H4 (cell line): ENCODE results near the gene ATOH8. TPM values are rescaled to one million over a fixed set of nuclear protein-coding genes. Genes with fewer than 3 reads are reported as not detected.

Experiments used
- DNase-seq: peaks from one replicate; pipeline ENCODE4 v3.0.0-alpha.2; 2015; ENCODE audit warnings: low spot score
- total RNA-seq: library from RNA; depleted of rRNA; stranded (reverse); fragments of >200 nt; shearing (Covaris generic); gene quantifications from 2 replicates; pipeline ENCODE4 v1.2.3, GENCODE V29; 2014

The ATOH8 gene
- total RNA-seq, 1 experiment from 2014 or later = 13.1 TPM

DNA sequence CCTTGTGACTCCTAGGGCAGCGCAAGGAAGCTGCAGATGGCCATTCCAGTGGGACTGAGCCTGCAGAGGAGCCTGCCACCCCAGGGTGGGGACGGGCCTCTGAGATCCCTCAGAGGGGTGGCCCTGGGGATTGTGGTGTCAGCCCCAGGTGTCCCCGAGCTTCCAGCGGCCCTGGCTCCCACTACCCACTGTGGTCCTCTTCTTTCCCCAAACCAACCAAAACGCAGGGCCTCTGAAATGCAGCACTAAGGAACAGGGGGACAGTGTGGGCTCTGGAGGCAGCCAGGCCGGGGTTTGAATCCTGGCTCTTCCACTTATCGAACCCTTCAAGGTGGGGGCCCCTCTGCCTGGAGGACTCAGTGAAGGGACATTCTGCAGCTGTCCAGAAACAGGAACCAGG, 32.7 kb downstream of the ATOH8 start:
- DNase-seq = no peak

DNA sequence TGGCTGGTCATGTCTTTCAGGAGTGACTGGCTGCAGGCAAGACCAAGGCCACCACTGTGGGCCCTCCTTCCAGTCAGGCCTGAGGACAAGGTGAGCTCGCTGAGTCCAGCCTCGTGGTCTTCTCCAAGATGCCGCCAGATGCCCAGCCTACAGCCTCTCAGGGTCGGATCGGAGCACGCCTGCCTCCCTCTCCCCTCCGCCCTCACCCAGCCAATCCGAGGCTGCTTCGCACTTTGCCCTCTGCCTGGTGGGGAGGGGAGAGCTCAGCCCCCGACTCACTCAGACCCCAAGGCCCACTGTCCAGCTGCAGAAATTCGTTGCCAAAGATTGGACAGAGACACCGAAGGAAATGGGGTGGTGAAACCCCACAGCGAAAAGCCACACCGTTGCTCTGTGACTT, 33.1 kb downstream of the ATOH8 start:
- DNase-seq = no peak

DNA sequence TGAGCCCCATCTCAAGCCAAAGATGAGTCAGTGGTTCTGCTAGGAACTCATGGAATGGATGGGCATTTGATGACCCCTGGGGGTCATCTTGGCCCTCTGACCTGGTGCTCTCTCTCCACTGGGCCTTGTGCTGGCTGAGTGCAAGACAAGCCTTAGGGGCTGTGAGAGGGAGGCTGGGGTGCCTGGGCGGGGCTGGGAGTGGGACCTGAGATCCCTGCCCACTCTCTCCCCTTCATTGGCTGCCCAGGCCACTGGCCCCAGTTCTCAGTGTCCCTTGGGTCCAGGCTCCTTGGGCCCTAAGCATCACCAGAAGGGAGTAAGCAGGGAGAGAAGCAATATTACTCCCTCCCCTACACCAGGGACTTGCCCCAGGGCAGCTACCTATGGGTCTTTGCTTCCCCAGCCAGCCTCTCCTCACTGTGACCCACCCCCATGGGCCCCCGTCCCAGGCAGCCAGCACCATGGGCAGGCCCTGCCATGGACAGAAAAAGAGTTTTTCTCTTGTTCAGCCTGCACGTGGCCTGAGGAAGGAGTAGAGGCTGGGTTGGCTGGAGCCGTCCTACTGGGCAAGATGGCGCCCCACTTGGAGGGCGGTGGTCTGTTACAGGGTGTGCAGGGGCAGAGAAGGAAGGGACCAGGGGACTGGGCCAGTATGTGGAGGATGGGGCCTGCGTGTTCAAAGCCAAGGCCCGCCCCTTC, 33.6 kb downstream of the ATOH8 start:
- DNase-seq = no peak

DNA sequence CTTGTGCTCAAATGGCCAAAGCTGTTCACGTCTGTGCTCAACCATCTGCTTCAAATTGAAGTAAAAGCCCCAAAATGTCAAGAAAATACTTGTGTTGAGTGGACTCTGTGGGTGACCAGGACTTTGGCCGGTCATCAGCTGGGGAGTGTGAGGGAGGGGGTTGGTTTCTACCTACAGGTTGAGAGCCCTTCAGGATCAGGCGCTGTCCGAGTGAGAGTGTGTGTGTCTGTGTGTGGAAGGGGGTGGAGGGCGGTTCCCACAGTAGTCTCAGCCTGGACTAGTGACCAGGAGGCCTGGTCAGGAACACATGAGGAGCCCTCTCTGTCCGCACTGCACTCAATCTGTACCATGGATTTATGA, 34.2 kb downstream of the ATOH8 start:
- DNase-seq = no peak

DNA sequence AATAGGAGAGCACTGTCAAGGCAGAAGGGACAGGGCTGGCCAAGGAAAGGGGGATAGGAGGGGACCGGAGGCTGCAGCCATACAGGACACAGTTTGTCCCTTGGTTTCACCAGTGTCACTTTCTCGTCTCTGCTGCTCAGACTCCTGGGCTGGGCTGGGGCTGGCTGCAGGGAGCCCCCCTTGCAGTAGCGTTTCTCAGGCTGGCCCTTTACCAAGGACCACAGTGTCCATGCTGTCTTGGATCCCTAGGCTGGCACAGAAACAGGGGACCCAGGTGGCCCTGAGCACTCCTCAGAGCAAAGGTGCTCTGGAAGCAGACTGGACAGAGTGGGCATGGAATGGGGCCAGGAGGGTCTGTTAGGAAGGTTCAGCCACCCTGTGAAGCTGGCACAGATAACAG, 34.8 kb downstream of the ATOH8 start:
- DNase-seq = no peak

DNA sequence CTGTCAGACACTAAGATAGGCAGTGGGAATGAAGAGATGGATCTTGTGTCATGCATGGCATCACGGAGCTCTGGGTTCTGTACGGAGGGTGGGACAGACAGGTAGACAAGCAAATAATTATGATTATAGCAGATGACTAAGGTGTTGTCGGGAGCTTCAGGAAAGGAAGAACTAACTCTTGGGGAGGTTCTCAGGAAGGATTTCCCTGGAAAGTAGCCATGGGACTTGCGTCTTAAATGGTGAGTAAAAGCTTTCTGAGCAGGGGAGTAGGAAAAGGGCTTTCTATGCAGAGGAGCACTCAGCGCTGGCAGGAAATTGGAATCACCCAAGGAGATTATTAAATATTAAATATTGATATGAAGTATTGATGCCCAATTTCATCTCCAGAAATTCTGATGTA, 35.5 kb downstream of the ATOH8 start:
- DNase-seq = no peak

- DNase-seq = no peak
Measured at GRCh38 chr2:85790032-85790431, 36.2 kb downstream of the ATOH8 start.

- no peak for DNase-seq
Measured at GRCh38 chr2:85790499-85791188, 36.9 kb downstream of the ATOH8 start.

DNA sequence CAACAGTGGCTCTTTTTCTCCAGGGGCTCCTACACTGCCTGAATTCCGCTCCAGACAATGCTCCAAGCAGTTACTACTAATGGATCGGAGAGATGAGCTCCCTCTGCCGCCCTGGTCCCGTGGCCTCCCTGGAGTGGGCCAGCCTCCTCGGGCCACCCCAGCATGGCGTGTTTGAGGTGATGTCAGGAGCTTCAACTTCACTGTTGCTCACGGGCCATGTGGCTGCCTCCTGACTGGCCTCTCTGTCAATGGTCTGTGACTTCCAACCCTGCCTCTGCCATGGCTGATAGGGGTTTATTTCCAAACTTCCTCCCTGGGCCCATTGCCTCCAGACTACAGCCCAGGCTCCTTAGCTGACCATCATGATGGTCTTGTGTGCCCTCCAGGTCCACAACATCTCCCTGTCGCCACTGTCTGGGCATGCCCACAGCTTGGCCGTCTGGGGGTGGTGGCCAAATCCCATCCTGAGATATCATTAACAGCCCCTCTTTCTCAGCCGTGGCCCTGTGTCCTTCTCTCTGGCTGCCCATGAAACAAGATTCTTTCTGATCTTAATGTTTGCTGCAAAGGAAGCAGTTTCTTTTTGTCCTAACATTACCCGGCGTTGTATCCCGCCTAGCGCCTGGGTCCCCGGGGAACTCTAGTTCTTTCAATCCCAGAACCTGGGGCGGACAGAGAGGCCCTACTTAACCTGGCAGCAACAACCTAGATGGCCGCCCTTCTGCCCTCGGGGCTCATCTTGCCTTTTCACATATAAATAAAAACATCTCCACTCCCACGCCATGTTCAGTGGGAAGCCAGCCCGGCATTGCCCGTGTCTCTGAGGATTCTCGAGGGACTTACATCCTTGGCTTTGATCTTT, 38.1 kb downstream of the ATOH8 start:
- no peak for DNase-seq

DNA sequence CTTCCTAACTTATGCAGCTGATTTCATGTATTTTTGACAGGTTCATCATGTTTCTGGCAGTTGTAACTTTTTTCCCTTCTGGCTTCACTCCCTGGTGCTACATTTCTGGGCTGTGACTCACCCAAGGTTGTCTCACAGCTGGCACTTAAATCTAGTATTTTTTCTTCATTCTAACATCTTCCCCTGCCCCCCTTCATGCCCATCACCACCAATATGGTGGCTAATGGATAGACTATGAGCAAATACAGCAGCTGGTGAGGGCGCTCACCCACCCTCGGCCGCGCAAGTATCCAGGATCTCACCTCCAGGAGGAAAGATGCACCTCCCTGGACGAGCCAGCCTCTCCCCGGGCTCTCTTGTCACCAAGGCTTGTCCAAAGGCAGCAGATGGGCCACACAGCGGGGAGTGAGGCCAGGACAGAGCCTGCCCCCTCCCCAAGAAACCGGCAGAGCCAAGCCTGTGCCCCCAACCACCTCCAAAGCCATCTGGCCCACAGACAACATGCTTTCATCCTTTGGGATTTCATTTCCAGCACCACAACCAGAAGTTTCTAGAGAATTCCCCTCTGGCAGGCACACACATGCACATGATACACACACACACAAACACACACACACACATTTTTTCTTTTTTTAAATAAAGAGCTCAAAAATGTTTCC, 39.1 kb downstream of the ATOH8 start:
- DNase-seq = no peak

GRCh38 chr2:85793584-85793983, 39.8 kb downstream of the ATOH8 start:
- DNase-seq = no peak

- DNase-seq = no peak
Measured at GRCh38 chr2:85794038-85794441, 40.2 kb downstream of the ATOH8 start.

- no peak for DNase-seq
Measured at GRCh38 chr2:85794491-85795121, 40.8 kb downstream of the ATOH8 start.

GRCh38 chr2:85795331-85796045, 41.7 kb downstream of the ATOH8 start:
- DNase-seq = no peak

- no peak for DNase-seq
Measured at GRCh38 chr2:85796046-85796340, 42.2 kb downstream of the ATOH8 start.

DNA sequence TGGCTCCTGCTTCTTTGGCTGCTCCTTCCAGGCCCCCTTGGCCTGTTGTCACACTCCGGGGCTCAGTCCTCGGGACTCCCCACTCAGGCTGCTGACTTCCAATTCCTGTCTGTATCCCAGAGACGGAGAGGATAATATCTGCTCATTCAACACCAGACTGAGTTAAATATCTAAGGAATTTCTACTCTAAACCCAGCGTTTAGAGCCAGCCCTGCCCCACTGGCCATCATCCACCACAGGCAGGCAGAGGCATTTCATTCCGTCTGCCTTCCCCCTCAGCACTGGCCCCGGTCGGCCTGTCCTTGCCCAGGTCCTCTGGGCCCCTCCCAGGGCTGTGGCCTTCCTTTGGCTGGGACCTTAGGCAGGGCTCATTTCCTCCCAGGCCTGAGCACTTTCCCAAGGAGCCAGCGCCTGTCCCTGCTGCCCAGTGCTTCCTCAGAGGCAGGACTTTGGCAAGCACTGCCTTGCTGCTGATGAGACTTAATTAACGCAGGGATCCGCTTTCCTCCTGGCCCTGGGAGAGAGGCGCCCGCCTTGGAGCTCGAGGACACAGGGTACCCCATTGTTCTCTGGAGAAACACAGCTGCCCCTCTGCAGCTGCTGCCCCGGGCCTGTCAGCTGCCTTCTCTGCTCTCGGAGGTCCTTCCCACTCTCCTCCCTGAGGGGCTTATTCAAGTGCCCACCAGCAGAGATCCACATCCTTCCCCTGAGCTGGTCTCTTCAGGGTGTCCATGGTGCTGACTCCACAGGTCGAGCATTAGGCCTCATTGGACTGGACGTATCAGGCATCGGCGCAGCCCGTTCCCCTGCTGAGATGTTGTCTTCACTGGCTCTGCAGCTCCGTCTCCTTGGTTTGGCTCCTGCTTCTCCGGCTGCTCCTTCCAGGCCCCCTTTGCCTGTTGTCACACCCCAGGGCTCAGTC, 42.8 kb downstream of the ATOH8 start:
- no peak for DNase-seq

GRCh38 chr2:85797263-85797660, 43.5 kb downstream of the ATOH8 start:
- no peak for DNase-seq

GRCh38 chr2:85797921-85798320, 44.1 kb downstream of the ATOH8 start:
- DNase-seq = no peak

- DNase-seq = peak; percentile 41
Measured at GRCh38 chr2:85799215-85799956, 45.6 kb downstream of the ATOH8 start.
